GM18519 (cell line): ENCODE results near the gene SLC4A7.
"Not testable (repeated sequence)": the region's sequence is repeated elsewhere in the genome, so short reads cannot be mapped to it uniquely, and the experiment has no call there.

Experiments
- ATAC-seq: cut with Tn5 transposase; IDR thresholded peaks from one replicate; pipeline ENCODE4 v1.9.1; 2021; ENCODE audit warnings: mild to moderate bottlenecking, moderate library complexity; ENCODE audit not compliant: unreplicated experiment, low FRiP score

The SLC4A7 gene

DNA sequence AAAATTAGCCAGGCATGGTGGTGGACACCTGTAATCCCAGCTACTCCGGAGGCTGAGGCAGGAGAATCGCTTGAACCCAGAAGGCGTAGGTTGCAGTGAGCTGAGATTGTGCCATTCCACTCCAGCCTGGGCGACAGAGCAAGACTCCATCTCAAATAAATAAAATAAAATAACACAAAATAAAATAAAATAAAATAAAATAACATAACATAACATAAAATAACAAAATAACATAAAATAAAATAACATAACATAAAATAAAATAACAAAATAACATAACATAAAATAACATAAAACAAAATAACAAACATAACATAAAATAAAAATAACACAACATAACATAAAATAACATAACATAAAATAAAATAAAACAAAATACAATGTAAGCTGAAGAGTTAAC, 45.8 kb downstream of the SLC4A7 start:
- not testable (repeated sequence) for ATAC-seq

DNA sequence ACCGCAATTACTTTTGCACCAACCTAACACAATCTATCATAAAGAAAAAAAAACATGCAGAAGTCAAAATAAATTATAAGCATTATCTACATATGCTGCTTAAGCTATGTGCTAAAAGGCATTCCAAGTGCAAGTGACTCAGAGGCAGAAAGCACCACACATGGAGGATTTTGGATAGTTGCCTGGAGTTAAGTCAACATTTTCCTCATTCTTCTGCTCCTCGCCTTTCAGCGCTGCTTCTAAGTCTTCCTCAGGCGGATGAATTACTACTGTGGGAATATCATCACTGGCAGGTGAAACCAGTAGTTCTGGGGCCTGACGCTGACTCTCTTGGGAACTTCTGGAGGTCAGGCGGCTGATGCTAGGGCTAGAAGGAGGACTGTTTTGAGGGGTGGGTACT, 53.1 kb downstream of the SLC4A7 start:
- ATAC-seq, result no peak

- no peak for ATAC-seq
Measured at GRCh38 chr3:27429909-27430308, 54.3 kb downstream of the SLC4A7 start.

DNA sequence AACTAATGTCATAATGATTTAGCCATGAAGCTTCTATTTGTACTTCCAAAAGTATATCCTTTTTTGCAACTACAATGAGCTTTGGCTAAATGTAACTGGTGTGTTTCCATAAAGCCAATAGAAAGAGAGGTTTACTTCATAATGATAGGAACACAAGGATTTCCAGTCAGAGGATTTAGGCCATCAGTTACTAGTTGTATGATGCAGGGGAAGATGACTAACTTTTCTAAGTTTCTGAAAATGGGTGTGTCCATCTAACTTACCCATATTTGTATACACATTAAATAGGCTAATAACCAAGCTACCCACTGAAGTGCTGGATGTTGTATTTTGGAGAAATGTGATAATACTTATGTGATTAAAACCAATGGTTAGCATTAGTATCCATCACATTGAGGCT, 55.7 kb downstream of the SLC4A7 start:
- ATAC-seq, result no peak

- ATAC-seq, result no peak
Measured at GRCh38 chr3:27426926-27427325, 57.3 kb downstream of the SLC4A7 start.

DNA sequence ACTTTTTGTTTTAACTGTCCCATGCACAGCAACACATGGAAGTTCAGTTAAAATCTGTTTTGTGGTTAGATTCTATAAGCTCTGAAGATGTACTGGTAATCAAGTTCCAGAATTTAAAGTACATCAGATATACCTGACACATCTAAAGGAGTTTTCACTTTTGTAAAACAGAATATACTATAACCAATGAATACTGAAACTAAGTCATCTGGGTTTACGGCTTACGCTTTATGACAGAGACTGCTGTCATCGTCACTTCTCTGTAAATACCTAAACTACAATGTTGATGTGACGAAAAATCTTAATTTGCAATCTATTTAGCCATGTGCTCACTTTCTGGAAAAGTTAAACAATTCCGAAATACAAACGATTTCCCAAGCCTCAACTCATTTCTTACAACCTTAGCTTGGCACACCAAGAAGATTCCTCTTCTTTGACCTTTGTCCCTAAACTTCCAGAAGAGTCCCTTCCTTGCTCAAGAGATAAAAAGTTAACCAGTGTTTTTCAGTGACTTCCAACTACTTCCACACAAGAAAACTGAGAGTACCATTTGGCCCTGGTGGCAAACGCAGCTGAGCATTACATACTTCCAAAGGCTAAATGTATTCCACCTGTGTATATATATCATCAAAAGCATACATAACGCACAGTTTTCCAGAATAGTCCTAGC, 58.2 kb downstream of the SLC4A7 start:
- no peak for ATAC-seq

DNA sequence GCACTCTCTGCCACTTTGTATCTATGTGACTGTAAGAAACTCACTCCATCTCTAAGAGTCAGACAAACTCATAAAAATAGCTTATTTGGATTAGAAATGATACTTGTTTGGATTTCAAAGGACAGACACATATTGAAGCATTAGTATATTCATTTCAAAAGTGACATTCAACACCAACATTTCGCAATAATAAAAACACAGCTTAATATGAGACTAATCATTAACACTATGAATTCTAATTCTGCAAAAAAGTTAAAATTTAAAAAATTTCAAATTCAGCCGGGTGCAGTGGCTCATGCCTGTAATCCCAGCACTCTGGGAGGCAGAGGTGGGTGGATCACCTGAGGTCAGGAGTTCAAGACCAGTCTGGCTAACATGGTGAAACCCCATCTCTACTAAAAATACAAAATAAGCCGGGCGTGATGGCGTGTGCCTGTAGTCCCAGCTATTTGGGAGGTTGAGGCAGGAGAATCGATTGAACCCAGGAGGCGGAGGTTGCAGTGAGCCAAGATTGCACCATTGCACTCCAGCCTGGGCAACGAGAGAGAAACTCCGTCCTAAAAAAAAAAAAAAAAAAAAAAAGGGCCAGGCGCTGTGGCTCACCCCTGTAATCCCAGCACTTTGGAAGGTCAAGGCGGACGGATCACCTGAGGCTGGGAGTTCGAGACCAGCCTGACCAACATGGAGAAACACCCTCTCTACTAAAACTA, 59.2 kb downstream of the SLC4A7 start:
- not testable (repeated sequence) for ATAC-seq

- ATAC-seq, result no peak
Measured at GRCh38 chr3:27423463-27423862, 60.7 kb downstream of the SLC4A7 start.

DNA sequence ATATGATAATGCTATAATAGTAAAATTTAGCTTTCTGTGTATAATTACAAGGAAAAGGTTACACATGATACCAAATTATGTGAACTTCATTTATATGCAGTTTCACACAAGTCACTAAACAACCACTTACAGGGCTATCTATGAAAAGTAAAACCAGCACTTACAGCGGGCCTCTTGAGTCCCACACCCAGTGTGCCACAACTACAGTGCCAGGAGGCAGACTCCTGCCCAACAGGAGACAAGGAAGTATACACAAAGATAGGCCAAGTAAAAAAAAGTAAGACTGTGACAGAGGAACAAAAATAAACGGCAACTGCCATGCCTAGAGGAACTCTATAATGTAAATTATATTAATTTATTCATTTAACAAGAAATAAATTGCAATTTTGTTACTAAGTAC, 61.6 kb downstream of the SLC4A7 start:
- ATAC-seq, result no peak

DNA sequence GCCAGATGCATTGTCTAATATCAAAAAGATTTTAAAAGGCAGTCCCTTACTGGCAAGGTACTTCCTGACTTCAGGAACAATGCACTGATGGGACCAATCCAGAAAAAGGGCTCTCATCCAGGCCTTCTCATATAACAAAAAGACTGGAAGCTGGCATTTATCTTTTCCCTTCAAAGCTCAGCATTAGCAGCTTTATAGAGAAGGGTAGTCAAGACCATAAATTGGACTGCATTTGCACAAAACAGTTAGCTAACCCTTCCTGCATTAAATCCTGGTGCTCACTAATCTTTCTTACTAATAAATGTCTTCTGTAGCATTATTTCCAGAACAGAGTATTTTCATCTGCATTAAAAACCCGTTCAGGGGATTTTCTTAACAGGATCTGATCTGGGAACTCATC, 69.0 kb downstream of the SLC4A7 start:
- no peak for ATAC-seq

DNA sequence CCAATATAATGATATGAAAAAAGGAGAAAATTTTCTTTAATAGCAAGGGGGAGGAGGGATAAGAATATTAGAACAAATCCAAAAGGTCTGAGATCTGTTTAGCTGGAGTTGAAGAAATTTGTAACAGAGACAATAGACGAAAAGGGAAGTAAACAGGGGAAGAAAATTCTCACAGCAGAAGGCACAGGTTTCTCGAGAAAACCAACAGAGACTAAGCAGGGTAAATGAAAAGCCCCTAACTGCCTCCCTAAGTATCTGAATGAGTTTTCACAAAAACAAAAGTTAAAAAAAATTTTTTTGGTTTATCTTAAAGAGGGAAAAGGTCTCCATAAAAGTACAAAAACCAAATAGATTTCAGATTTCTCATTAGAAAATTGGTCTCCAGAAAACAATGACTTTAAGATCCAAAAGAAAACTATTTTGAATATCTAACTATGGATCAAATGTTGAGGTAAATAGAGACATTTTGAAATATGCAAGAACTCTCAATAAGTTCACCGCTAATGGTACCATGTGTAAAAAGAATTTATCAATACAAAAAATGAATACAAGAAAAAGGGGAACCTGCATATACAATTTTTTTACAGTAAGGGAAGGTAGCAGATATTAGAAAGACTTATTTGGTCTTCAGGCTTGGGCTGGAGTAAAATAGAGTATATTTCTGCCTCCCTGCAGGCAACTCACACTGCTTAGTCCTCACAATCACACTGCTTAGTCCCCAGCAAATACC, 91.1 kb downstream of the SLC4A7 start:
- peak; percentile 76 for ATAC-seq

- not testable (repeated sequence) for ATAC-seq
Measured at GRCh38 chr3:27392414-27392813, 91.8 kb downstream of the SLC4A7 start.

DNA sequence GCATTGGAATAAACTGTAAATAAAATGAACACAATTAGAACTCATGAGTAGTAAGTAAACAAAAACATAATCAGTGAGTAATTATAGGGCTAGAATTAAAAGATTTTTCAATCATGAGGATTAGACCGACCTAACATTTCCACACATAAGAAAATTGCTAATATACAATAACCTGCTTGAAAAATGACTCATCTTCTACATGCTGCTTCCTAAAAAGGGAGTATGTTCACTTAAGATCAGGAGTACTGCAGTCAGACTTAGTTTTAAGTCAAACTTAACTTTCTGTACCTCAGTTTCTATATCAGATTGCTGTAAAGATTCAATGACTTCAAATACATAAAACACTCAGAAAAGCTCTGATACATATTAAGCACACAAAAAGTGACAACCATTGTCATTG, 92.4 kb downstream of the SLC4A7 start:
- no peak for ATAC-seq

GRCh38 chr3:27387625-27388024, 96.6 kb downstream of the SLC4A7 start:
- ATAC-seq, result no peak

DNA sequence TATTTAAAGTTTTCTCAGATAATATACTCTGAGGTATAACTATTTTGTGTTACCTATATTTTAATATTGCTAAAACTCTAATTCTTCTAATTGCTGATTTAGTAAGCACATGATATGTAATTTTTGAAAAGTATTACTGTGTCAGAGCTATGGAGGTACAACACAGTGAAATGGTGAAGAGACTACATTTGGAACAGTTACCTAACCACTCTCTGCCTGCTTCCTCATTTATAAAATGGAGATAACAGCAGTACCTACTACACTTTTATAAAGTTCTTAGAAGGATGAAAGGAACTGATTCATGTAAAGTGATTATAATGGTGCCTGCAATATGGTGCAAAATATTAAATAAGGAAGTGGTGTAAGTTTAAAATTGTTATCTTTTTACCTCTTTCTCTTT, 98.7 kb downstream of the SLC4A7 start:
- ATAC-seq, result no peak

DNA sequence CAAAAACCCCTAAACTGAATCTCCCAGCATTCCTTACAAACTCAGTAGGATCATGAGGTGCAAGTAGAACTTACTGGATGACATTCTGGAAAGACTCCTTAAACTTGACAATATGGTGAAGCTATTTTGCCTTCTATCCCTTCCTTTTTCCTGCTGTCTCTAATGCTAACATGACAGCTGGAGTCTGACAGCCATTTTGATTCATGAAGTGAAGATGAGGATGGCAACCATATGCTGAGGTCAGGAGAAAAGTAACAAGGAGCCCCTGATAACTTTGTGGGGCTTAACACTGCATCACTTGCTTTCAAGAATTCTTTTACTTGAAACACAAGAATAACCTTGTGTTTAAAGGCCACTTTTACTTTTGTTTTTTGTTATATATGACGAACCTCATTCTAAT, 100.0 kb downstream of the SLC4A7 start:
- ATAC-seq, result no peak

GRCh38 chr3:27380433-27381357, 103.5 kb downstream of the SLC4A7 start:
- ATAC-seq, result no peak

DNA sequence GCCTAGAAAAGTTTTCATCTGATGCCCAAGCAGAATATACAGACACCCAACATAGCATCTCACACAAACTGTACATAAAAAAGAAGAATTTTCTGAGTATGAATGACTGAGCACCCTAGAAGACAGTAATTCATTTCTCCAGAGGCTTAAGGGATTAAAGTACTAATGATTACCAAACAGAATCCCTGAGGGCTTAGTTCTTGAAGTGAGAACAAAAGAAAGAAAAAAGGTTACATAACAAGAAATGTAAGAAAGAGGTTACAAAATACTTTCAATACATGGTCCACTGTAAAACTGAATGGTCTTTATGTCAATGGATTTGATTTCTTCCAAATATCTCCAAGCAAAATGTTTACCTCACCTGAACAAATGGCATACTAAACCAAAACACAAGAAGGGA, 105.9 kb downstream of the SLC4A7 start:
- no peak for ATAC-seq

- ATAC-seq, result no peak
Measured at GRCh38 chr3:27376109-27376772, 107.9 kb downstream of the SLC4A7 start.
